ENCODE measurements around the gene MYO1H. TPM values are rescaled to one million over a fixed set of nuclear protein-coding genes. Genes with fewer than 3 reads are reported as not detected.

Gene MYO1H
- not detected in 2 replicates for total RNA-seq
- long read RNA-seq = 0 reads

DNA sequence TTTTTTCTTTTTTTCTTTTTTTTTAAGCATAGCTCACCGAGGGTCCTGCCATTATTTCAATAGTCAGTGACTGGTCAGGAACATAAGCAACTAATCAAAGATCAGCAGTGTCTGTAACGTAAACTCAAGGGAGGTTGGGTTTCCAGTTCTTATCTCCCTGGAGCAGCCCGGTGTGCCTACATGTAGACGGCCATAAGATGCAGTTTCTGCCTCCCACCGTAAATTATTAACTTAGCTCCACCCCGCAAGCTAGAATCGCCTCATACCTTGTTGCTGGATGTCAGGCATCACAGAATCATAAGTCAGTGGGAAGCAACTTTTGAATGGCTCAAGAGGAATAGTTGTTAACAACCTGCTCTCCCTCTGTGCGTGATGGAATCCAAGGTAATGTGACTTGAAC lies at the start of gene MYO1H:
MYO1H (plus strand) TSS at position 312 of the 400 bp plus-strand sequence; CDS start at position 373, 61 bp downstream.
- DNase-seq (ENCODE audit: low read depth, low spot score) = no peak
- no peak for TF ChIP-seq CTCF (conservative IDR thresholded peaks at IDR 0.05)
- Mint-ChIP-seq H3K27ac (ENCODE audit: unreplicated experiment) (no peak within 1 kb of the TSS), H3K9me3 (peaks cover 4% of the 10 kb centered on the region), H3K4me3 (no peak within 1 kb of the TSS), H3K36me3 (ENCODE audit: low read depth) (no peaks in the 10 kb centered on the region), H3K4me1 (no peaks in the 10 kb centered on the region), H3K27me3 (ENCODE audit: low read depth) (peaks cover 63% of the 10 kb centered on the region)

GRCh38 chr12:109299849-109300248 lies 47.9 kb upstream of the MYO1H start:
- Mint-ChIP-seq H3K4me1 (no peaks in the 10 kb centered on the region), H3K9me3 (no peaks in the 10 kb centered on the region), H3K27ac (ENCODE audit: unreplicated experiment) (no peak overlapping the region), H3K4me3 (no peak overlapping the region), H3K27me3 (ENCODE audit: low read depth) (peaks cover 30% of the 10 kb centered on the region), H3K36me3 (ENCODE audit: low read depth) (no peaks in the 10 kb centered on the region)
- no peak for DNase-seq (ENCODE audit: low read depth, low spot score)
- no peak for TF ChIP-seq CTCF (conservative IDR thresholded peaks at IDR 0.05)

GRCh38 chr12:109301643-109302168 lies 46.0 kb upstream of the MYO1H start:
- Mint-ChIP-seq H3K4me1 (no peaks in the 10 kb centered on the region), H3K4me3 (no peak overlapping the region), H3K36me3 (ENCODE audit: low read depth) (no peaks in the 10 kb centered on the region), H3K27ac (ENCODE audit: unreplicated experiment) (peak overlapping the region; percentile 17), H3K27me3 (ENCODE audit: low read depth) (peaks cover 47% of the 10 kb centered on the region), H3K9me3 (no peaks in the 10 kb centered on the region)
- no peak for TF ChIP-seq CTCF (conservative IDR thresholded peaks at IDR 0.05)
- DNase-seq (ENCODE audit: low read depth, low spot score) = no peak

- TF ChIP-seq CTCF (conservative IDR thresholded peaks at IDR 0.05) = peak; percentile 45
- H3K36me3 Mint-ChIP-seq (ENCODE audit: low read depth) = no peaks in the 10 kb centered on the region
- no peak for DNase-seq (ENCODE audit: low read depth, low spot score)
- H3K27me3 Mint-ChIP-seq (ENCODE audit: low read depth) = peaks cover 54% of the 10 kb centered on the region
- H3K4me3 Mint-ChIP-seq = no peak overlapping the region
- H3K27ac Mint-ChIP-seq (ENCODE audit: unreplicated experiment) = no peak overlapping the region
- H3K9me3 Mint-ChIP-seq = no peaks in the 10 kb centered on the region
- H3K4me1 Mint-ChIP-seq = no peaks in the 10 kb centered on the region
Observed at GRCh38 chr12:109302358-109302757, 45.3 kb upstream of the MYO1H start.

GRCh38 chr12:109302770-109303169 lies 44.9 kb upstream of the MYO1H start:
- DNase-seq (ENCODE audit: low read depth, low spot score) = no peak
- Mint-ChIP-seq H3K27me3 (ENCODE audit: low read depth) (peaks cover 58% of the 10 kb centered on the region), H3K4me3 (no peak overlapping the region), H3K9me3 (no peaks in the 10 kb centered on the region), H3K36me3 (ENCODE audit: low read depth) (no peaks in the 10 kb centered on the region), H3K4me1 (no peaks in the 10 kb centered on the region), H3K27ac (ENCODE audit: unreplicated experiment) (no peak overlapping the region)
- TF ChIP-seq CTCF (conservative IDR thresholded peaks at IDR 0.05) = peak; percentile 4
